ENCODE results near the gene HNRNPDL.
"Not testable (repeated sequence)": the region's sequence is repeated elsewhere in the genome, so short reads cannot be mapped to it uniquely, and the experiment has no call there.

Gene HNRNPDL

DNA sequence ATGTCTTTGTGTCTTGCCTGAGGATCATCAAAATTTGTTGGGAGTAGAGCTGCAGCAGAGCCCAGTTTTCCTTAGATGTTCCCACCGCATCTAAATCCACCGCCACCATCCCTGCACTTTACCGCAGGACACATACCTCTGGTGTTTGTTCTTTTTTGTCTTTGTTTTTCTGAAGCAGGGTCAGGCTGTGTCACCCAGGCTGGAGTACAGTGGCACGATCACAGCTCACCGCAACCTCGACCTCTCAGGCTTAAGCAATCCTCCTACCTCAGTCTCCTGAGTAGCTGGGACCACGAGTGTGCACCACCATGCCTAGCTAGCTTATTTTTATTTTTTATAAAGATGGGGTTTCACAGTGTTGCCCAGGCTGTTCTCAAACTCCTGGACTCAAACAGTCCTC lies 4.7 kb upstream of the HNRNPDL start:
- Histone ChIP-seq H3K4me3 (no peak overlapping the region), H3K27ac (no peak overlapping the region)

GRCh38 chr4:82433791-82434190 lies 3.5 kb upstream of the HNRNPDL start:
- Histone ChIP-seq H3K4me3 (no peak overlapping the region), H3K27ac (no peak overlapping the region)

GRCh38 chr4:82432596-82432995 lies 2.3 kb upstream of the HNRNPDL start:
- Histone ChIP-seq H3K4me3 (no peak overlapping the region), H3K27ac (no peak overlapping the region)

DNA sequence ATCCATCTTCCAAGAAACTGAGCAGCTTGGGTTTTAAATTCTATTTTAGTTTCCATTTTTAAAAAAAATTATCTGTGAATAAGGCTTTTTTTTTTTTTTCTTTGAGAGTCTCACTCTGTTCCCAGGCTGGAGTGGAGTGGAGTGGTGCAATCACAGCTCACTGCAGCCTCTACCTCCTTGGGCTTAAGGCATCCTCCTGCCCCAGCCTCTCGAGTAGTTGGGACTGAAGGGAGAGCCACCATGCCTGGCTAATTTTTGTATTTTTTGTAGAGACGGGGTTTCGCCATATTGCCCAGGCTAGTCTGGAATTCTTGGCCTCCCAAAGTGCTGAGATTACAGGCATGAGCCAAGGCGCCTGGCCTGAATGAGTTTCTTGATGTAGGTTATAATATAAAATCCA lies 1.6 kb upstream of the HNRNPDL start:
- peak overlapping the region in 3 of 7 experiments; percentile 81 to 87 (median 86) for H3K4me3 ChIP-seq
- H3K27ac ChIP-seq, result peak overlapping the region in 2 of 21 experiments; percentile 99

GRCh38 chr4:82430964-82431745 lies 893 bp upstream of the HNRNPDL start:
- Histone ChIP-seq H3K4me3 (peak overlapping the region; percentile 67 to 97 (median 87)), H3K27ac (peak overlapping the region; percentile 60 to 100 (median 98))

DNA sequence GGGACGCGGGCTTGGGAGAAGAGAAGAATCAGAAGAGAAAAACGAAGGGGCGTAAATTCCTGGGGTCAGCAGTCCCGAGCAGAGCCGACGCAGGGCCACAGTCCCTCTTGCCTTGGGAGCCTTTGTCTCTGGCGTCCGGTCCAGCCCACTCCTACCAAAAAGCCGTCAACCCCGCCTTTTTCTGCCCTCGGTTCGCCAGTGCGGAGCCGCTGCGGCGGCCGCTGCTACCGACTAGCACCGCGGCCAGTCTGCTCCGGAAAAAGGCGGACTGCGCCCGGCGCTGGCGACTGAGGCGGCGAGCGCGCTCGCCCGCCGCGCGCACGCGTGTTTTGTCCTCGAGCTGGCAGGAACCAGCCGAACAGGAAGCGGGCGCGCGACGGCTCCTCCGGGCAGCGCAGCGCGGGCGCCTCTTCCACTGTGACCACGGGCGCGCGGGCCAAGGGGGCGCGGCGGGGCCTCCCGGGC lies 502 bp downstream of the HNRNPDL start:
- H3K4me3 ChIP-seq, result peak overlapping the region; percentile 67 to 97 (median 87)
- H3K27ac ChIP-seq, result peak overlapping the region; percentile 93 to 100 (median 98)

GRCh38 chr4:82428969-82429727 lies 1.1 kb downstream of the HNRNPDL start:
- Histone ChIP-seq H3K27ac (peak overlapping the region; percentile 93 to 100 (median 98)), H3K4me3 (peak overlapping the region; percentile 67 to 97 (median 87))

GRCh38 chr4:82428526-82428968 lies 1.7 kb downstream of the HNRNPDL start:
- peak overlapping the region; percentile 67 to 97 (median 87) for H3K4me3 ChIP-seq
- H3K27ac ChIP-seq, result peak overlapping the region in 20 of 21 experiments; percentile 71 to 100 (median 98)

- Histone ChIP-seq H3K27ac (no peak overlapping the region), H3K4me3 (no peak overlapping the region)
Measured at GRCh38 chr4:82425478-82425877, 4.8 kb downstream of the HNRNPDL start.

DNA sequence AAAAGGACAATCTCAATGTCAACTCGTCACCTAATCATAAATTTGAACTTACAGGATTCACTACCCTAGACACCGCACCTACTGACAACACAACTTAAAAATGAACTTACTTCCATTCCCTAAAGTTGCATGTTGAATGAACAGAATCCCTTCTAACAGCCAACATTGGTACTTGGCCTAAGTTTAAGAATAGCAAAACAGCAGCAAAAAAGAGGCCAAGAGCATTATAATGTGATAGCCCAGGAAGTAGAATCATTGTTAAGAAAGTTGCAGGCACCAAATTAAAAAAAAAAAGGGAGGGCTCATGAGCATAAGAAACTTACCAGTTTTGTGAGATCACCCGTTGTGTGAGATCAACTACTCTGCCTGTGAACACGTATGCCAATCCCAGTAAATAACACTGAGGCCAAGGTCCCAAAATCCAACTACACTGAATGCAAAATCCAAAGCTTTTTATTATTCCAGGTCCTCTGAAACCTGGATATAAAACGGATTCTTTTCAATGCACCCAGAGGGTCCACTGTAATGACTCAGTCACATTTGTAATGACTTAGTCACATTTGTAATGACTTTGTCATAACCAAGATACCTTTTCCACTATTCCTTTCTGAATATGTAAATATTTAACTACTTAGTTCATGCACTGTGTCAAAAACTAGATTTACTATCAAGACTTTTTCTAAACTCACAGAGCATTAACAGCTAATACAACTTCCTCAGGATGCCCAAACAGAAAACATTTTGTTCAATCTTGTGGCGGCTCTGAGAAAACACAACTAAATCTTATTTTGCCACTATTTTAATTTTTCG lies 6.8 kb downstream of the HNRNPDL start:
- no peak overlapping the region for H3K4me3 ChIP-seq
- no peak overlapping the region for H3K27ac ChIP-seq

DNA sequence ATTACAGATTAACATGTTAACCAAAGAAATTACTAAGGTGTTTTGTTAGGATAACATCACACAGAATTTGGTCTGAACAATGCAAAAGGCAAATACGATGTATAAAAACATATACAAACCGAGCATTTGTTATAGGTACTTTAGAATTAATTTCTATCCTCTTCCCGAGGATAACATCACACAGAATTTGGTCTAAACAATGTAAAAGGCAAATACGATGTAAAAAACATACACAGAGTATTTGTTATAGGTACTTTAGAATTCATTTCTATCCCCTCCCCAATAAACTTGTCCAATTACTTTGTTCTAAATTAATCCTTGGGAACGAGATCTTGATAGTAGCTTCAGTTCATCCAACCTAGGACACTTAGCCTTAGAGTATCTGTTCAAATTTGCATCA lies 7.6 kb downstream of the HNRNPDL start:
- Histone ChIP-seq H3K27ac (no peak overlapping the region), H3K4me3 (no peak overlapping the region)

DNA sequence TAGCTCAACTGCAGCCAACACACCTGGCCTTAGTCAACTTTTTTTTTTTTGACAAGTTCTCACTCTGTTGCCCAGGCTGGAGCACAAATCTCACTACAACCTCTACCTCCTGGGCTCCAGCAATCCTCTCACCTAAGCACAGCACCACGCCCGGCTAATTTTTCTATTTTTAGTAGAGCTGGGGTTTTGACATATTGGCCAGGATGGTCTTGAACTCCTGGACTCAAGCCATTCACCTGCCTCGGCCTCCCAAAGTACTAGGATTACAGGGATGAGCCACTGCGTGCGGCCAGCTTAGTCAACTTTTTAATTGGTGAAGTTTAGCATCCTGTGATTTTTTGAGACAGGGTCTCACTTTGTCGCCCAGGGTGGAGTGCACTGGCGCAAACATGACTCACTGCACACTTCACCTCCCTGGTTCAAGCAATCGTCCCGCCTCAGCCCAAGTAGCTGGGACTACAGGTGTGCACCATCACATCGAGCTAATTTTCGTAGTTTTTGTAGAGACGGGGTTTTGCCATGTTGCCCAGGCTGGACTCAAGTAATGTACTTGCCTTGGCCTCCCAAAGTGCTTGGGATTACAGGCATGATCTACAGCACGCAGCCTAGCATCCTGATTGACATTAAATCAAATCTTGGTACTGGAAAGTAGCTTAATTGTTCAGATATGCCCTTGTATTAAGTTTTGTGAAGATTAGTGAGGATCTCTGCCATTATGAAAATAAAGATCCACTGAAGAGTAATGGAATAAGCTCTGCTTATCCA lies 8.3 kb downstream of the HNRNPDL start:
- Histone ChIP-seq H3K4me3 (no peak overlapping the region), H3K27ac (no peak overlapping the region)

- no peak overlapping the region for H3K27ac ChIP-seq
- no peak overlapping the region for H3K4me3 ChIP-seq
Measured at GRCh38 chr4:82419451-82419850, 10.8 kb downstream of the HNRNPDL start.

DNA sequence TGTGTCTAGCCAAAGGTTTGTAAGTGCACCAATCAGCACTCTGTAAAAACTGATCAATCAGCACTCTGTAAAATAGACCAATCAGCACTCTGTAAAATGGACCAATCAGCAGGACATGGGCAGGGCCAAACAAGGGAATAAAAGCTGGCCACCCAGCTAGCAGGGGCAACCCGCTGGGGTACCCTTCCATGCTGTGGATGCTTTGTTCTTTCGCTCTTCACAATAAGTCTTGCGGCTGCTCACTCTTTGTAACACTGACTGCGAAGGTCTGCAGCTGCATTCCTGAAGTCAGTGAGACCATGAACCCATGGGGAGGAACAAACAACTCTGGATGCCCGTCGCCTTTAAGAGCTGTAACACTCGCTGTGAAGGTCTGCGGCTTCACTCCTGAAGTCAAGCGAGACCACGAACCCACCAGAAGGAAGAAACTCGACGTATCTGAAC lies 14.3 kb downstream of the HNRNPDL start:
- Histone ChIP-seq H3K27ac (no peak overlapping the region), H3K4me3 (no peak overlapping the region)

DNA sequence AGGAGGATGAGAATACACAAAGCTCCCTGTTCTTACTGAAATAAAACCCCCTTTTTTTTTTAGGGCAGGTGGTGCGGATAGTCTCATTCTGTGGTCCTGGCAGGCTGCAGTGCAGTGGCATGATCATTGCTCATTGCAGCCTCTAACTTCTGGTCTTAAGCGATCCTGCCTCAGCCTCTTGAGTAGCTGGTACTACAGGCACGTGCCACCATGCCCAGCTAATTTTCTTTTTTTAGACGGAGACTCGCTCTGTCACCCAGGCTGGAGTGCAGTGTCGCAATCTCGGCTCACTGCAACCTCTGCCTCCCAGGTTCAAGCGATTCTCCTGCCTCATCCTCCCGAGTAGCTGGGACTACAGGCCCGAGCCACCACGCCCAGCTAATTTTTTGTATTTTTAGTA lies 15.2 kb downstream of the HNRNPDL start:
- H3K4me3 ChIP-seq, H3K27ac ChIP-seq: not testable (repeated sequence)

DNA sequence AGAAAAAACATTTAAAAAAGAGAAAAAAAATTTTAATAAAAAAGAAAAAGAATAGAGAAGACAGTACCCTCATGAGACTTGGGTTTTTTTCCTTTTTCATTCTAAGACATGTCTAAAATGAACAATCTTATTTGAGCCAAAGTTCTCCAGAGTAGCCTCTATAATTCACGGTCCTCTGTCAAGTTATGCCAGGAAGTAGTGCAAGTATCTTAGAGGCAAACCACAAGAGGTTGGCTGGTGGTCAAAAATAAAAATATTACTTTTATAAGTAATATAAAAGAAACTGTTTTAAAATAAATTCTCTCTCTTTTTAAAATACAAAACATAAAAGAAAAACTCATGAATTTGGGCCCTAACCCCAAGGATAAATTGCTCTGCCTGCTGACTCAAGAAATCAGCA lies 26.5 kb downstream of the HNRNPDL start:
- Histone ChIP-seq H3K4me3 (no peak overlapping the region), H3K27ac (no peak overlapping the region)

- no peak overlapping the region for H3K27ac ChIP-seq
Measured at GRCh38 chr4:82402196-82402775, 28.0 kb downstream of the HNRNPDL start.

GRCh38 chr4:82401600-82401999 lies 28.7 kb downstream of the HNRNPDL start:
- H3K4me3 ChIP-seq, result no peak overlapping the region
- H3K27ac ChIP-seq, result no peak overlapping the region

More at GRCh38 chr4:82402196-82402775, 28.0 kb downstream of the HNRNPDL start:
- no peak overlapping the region for H3K4me3 ChIP-seq

DNA sequence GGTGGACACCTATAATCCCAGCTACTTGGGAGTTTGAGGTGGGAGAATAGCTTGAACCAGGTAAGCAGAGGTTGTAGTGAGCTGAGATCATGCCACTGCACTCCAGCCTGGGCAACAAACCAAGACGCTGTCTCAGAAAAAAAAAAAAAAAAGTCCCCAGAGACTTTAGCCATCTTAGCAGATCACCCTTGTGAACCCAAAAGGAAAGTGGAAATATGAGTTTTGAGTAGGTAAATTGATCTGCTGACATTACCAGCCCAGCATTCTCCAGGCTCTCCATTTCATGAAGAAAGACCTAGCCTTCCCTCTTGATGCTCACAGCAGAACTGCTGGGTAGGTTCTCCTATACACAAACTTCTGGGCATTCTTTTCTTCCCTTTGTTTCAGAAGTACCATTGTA lies 32.0 kb downstream of the HNRNPDL start:
- Histone ChIP-seq H3K27ac (no peak overlapping the region), H3K4me3 (no peak overlapping the region)
